Calu3 (cell line): ENCODE results near the gene COL16A1. TPM values are rescaled to one million over a fixed set of nuclear protein-coding genes. Genes with fewer than 3 reads are reported as not detected.

Experiments used
- Bru-seq: library from RNA; stranded (reverse); fragments of 400-500 nt; gene quantifications from one replicate; lab custom pipeline; 2021; lab: Mats Ljungman, UMichigan
- BruChase-seq, 2 experiments: library from RNA; stranded (reverse); fragments of 400-500 nt; gene quantifications; one replicate each; lab custom pipeline; 2021; lab: Mats Ljungman, UMichigan
- BruUV-seq: library from RNA; stranded (reverse); fragments of 400-500 nt; replicated peaks from 2 replicates; lab custom pipeline; 2021; lab: Mats Ljungman, UMichigan
- CTCF ChIA-PET: fragments of 300-600 bp; sonication (Branson Sonifier 250); formaldehyde crosslinking; loops from one replicate; lab custom pipeline; 2022; ENCODE audit warnings: antibody characterized with exemption; lab: Charles Lee
- DNase-seq: peaks from one replicate; pipeline ENCODE4 v3.0.0; 2022
- H3K27ac Mint-ChIP-seq: one replicate; pipeline ENCODE4 v1.8.0; 2022; ENCODE audit warnings: mixed read lengths; ENCODE audit not compliant: unreplicated experiment
- H3K27me3 Mint-ChIP-seq: one replicate; pipeline ENCODE4 v1.8.0; 2022; ENCODE audit warnings: mixed read lengths; ENCODE audit not compliant: unreplicated experiment
- H3K36me3 Mint-ChIP-seq: one replicate; pipeline ENCODE4 v1.8.0; 2022; ENCODE audit warnings: mild to moderate bottlenecking, moderate library complexity, mixed read lengths; ENCODE audit not compliant: insufficient read depth, unreplicated experiment
- H3K4me1 Mint-ChIP-seq: one replicate; pipeline ENCODE4 v1.8.0; 2022; ENCODE audit warnings: mild to moderate bottlenecking, low read depth, mixed read lengths; ENCODE audit not compliant: unreplicated experiment
- H3K4me3 Mint-ChIP-seq: one replicate; pipeline ENCODE4 v1.8.0; 2022; ENCODE audit warnings: mild to moderate bottlenecking, low read depth, moderate library complexity, mixed read lengths; ENCODE audit not compliant: unreplicated experiment
- H3K9me3 Mint-ChIP-seq: one replicate; pipeline ENCODE4 v1.8.0; 2022; ENCODE audit warnings: low read depth, mixed read lengths; ENCODE audit not compliant: unreplicated experiment
- CTCF ChIP-seq: fragments of 200-600 bp; IDR thresholded peaks from one replicate; pipeline ENCODE4 v1.8.0; 2022; ENCODE audit warnings: antibody characterized with exemption; ENCODE audit not compliant: unreplicated experiment
- intact Hi-C: fragments of 100-400 bp; cut with micrococcal nuclease; formaldehyde crosslinking; loops from one replicate; pipeline ENCODE4 v1.10.0; 2022; ENCODE audit not compliant: unreplicated experiment
- long read RNA-seq: library from polyadenylated mRNA; stranded (forward); transcript quantifications from one replicate; pipeline ENCODE4 v2.0.0, GENCODE V29; 2022
- total RNA-seq: library from RNA; stranded (reverse); gene quantifications from 2 replicates; pipeline ENCODE4 v1.2.3, GENCODE V29; 2022

The COL16A1 gene
- total RNA-seq (3.8 and 9.2 TPM in 2 replicates), Bru-seq, nascent RNA (percentile 21 among the genes with signal in this experiment), BruChase-seq, experiment 1, labeled RNA remaining after a 6-hour chase (percentile 30 among the genes with signal in this experiment), BruChase-seq, experiment 2, labeled RNA remaining after a 2-hour chase (percentile 28 among the genes with signal in this experiment)
- long read RNA-seq, partial matches to known transcripts = 3 of 5 reads
- long read RNA-seq, other reads (novel, unspliced or antisense) = 2 of 5 reads

GRCh38 chr1:31703431-31704270 is at the start of gene COL16A1:
Gene COL16A1, minus strand, starts transcription at chr1:31704017. Its CDS starts 1,824 bp downstream, at chr1:31702193.
- peaks cover 46% of the 10 kb centered on the region for H3K4me1 Mint-ChIP-seq
- intact Hi-C loops = no loop called here
- peaks cover 28% of the 10 kb centered on the region for H3K27me3 Mint-ChIP-seq
- TF ChIP-seq CTCF = no peak
- DNase-seq = no peak
- no peaks in the 10 kb centered on the region for H3K9me3 Mint-ChIP-seq
- H3K36me3 Mint-ChIP-seq = peaks cover 5% of the 10 kb centered on the region
- H3K27ac Mint-ChIP-seq = no peak within 1 kb of the TSS
- no TSS peak for BruUV-seq
- CTCF ChIA-PET = interaction anchor here (0.6 to 0.7 kb wide), 3 partner anchors 37 to 64 kb away, joined by 3 to 4 read pairs (median 3); no protein-coding TSS in a partner anchor
- H3K4me3 Mint-ChIP-seq = peak within 1 kb of the TSS; percentile 38

- H3K27ac Mint-ChIP-seq = no peak overlapping the region
- H3K4me1 Mint-ChIP-seq = peaks cover 8% of the 10 kb centered on the region
- BruUV-seq = no TSS peak
- DNase-seq = no peak
- H3K36me3 Mint-ChIP-seq = no peaks in the 10 kb centered on the region
- TF ChIP-seq CTCF = no peak
- intact Hi-C loops = no loop called here
- CTCF ChIA-PET = interaction anchor here (0.6 kb wide), 1 partner anchor 50 kb away, joined by 3 read pairs; no protein-coding TSS in a partner anchor
- H3K4me3 Mint-ChIP-seq = no peak overlapping the region
- H3K27me3 Mint-ChIP-seq = peaks cover 77% of the 10 kb centered on the region
- H3K9me3 Mint-ChIP-seq = no peaks in the 10 kb centered on the region
Observed at GRCh38 chr1:31752952-31753475, 49.2 kb upstream of the COL16A1 start.

GRCh38 chr1:31752258-31752657 is 48.4 kb upstream of the COL16A1 start:
- no peak overlapping the region for H3K4me3 Mint-ChIP-seq
- no peaks in the 10 kb centered on the region for H3K9me3 Mint-ChIP-seq
- intact Hi-C loops = no loop called here
- H3K27me3 Mint-ChIP-seq = peaks cover 84% of the 10 kb centered on the region
- CTCF ChIA-PET = interaction anchor here (0.6 kb wide), 1 partner anchor 49 kb away, joined by 3 read pairs; no protein-coding TSS in a partner anchor
- TF ChIP-seq CTCF = no peak
- no TSS peak for BruUV-seq
- H3K27ac Mint-ChIP-seq = no peak overlapping the region
- peaks cover 12% of the 10 kb centered on the region for H3K4me1 Mint-ChIP-seq
- DNase-seq = no peak
- no peaks in the 10 kb centered on the region for H3K36me3 Mint-ChIP-seq

- Mint-ChIP-seq H3K36me3 (no peaks in the 10 kb centered on the region), H3K9me3 (no peaks in the 10 kb centered on the region), H3K4me3 (no peak overlapping the region), H3K4me1 (peaks cover 17% of the 10 kb centered on the region), H3K27me3 (peaks cover 88% of the 10 kb centered on the region), H3K27ac (no peak overlapping the region)
- no peak for DNase-seq
- BruUV-seq = no TSS peak
- intact Hi-C loops = no loop called here
- CTCF ChIA-PET = interaction anchor here (1.5 kb wide), 1 partner anchor 8 kb away, joined by 7 read pairs; no protein-coding TSS in a partner anchor
- TF ChIP-seq CTCF = no peak
Observed at GRCh38 chr1:31751822-31752241, 48.0 kb upstream of the COL16A1 start.
